ENCODE results near the gene SLC22A31. TPM values are rescaled to one million over a fixed set of nuclear protein-coding genes. Genes with fewer than 3 reads are reported as not detected.

The SLC22A31 gene
- total and polyA plus RNA-seq, 2 experiments from 2014 or later: 2.1 to 13.8 TPM

DNA sequence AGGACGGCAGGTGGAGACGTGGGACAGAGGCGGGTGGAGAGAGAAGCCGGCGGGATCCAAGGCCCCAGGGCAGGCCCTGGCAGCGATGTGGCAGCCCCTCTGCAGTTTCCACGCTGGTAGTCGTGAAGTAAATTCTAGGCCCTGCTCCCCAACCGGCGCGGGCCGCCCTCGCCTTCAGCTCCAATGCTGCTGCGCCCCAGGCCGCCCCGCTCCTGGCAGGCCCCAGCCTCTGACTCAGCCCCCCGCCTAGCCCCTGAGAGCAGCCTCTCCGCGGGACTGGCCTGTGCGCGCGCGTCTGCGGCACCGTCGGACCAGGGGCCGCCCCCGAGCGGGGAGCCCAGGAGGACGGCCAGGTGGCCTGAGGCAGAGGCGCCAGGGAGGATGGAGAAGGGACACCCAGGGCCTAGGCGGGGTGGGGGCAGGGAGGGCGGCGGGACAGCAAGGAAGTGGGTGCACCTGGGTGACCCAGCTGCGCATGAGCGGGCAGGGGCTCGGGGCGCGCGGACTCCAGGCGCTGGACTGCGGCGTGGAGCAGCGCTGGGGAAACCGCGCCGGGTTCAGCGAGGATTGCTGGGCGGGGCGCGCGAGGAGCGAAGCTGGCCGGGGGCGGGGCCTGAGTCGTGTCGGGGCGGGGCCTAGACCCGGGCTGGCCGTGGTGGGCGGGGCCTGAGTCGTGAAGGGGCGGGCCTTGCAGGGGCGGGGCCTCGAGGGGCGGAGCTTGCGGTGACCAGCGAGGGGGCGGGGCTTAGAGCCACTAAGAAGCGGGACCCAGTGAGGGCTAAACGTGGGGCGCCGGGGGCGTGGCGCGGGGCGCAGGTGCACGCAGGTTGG is 46.8 kb upstream of the SLC22A31 start:
- peak overlapping the region; percentile 72 for H2AFZ ChIP-seq

More for the DNA sequence above, 46.8 kb upstream of the SLC22A31 start:
- H3K4me1 ChIP-seq (ENCODE audit: insufficient read depth): no peaks in the 10 kb centered on the region; the same call in 1 of the 2 replicates
- H3K9me2 ChIP-seq (ENCODE audit: insufficient read depth): peaks cover 2% of the 10 kb centered on the region; the same call in 1 of the 2 replicates
- Mint-ChIP-seq H3K27ac (no peak overlapping the region), H3K4me3 (peak overlapping the region; percentile 78), H3K9me3 (peaks cover 6% of the 10 kb centered on the region; the same call in 2 of the 3 replicates), H3K36me3 (ENCODE audit: low read depth) (peaks cover 7% of the 10 kb centered on the region; the same call in 2 of the 3 replicates), H3K4me1 (peaks cover 4% of the 10 kb centered on the region; the same call in 1 of the 3 replicates), H3K27me3 (ENCODE audit: insufficient read depth, low read depth, poor library complexity) (peaks cover 17% of the 10 kb centered on the region)
- H3K27me3 ChIP-seq (ENCODE audit: insufficient read depth): peaks cover 11% of the 10 kb centered on the region; the same call in 1 of the 2 replicates
- no peak overlapping the region for H3K27ac ChIP-seq (ENCODE audit: low read depth)
- TF ChIP-seq JUNB (IDR thresholded peaks at IDR 0.05; ENCODE audit: unreplicated experiment) (no peak), POLR2AphosphoS5 (IDR thresholded peaks at IDR 0.05; ENCODE audit: low read depth) (peak; percentile 86), EZH2phosphoT487 (IDR thresholded peaks at IDR 0.05; ENCODE audit: unreplicated experiment) (no peak), EZH2 (IDR thresholded peaks at IDR 0.05; ENCODE audit: low read depth, unreplicated experiment) (no peak), STAT1 (IDR thresholded peaks at IDR 0.05; ENCODE audit: unreplicated experiment) (no peak)
- TF ChIP-seq, protein P1, sequence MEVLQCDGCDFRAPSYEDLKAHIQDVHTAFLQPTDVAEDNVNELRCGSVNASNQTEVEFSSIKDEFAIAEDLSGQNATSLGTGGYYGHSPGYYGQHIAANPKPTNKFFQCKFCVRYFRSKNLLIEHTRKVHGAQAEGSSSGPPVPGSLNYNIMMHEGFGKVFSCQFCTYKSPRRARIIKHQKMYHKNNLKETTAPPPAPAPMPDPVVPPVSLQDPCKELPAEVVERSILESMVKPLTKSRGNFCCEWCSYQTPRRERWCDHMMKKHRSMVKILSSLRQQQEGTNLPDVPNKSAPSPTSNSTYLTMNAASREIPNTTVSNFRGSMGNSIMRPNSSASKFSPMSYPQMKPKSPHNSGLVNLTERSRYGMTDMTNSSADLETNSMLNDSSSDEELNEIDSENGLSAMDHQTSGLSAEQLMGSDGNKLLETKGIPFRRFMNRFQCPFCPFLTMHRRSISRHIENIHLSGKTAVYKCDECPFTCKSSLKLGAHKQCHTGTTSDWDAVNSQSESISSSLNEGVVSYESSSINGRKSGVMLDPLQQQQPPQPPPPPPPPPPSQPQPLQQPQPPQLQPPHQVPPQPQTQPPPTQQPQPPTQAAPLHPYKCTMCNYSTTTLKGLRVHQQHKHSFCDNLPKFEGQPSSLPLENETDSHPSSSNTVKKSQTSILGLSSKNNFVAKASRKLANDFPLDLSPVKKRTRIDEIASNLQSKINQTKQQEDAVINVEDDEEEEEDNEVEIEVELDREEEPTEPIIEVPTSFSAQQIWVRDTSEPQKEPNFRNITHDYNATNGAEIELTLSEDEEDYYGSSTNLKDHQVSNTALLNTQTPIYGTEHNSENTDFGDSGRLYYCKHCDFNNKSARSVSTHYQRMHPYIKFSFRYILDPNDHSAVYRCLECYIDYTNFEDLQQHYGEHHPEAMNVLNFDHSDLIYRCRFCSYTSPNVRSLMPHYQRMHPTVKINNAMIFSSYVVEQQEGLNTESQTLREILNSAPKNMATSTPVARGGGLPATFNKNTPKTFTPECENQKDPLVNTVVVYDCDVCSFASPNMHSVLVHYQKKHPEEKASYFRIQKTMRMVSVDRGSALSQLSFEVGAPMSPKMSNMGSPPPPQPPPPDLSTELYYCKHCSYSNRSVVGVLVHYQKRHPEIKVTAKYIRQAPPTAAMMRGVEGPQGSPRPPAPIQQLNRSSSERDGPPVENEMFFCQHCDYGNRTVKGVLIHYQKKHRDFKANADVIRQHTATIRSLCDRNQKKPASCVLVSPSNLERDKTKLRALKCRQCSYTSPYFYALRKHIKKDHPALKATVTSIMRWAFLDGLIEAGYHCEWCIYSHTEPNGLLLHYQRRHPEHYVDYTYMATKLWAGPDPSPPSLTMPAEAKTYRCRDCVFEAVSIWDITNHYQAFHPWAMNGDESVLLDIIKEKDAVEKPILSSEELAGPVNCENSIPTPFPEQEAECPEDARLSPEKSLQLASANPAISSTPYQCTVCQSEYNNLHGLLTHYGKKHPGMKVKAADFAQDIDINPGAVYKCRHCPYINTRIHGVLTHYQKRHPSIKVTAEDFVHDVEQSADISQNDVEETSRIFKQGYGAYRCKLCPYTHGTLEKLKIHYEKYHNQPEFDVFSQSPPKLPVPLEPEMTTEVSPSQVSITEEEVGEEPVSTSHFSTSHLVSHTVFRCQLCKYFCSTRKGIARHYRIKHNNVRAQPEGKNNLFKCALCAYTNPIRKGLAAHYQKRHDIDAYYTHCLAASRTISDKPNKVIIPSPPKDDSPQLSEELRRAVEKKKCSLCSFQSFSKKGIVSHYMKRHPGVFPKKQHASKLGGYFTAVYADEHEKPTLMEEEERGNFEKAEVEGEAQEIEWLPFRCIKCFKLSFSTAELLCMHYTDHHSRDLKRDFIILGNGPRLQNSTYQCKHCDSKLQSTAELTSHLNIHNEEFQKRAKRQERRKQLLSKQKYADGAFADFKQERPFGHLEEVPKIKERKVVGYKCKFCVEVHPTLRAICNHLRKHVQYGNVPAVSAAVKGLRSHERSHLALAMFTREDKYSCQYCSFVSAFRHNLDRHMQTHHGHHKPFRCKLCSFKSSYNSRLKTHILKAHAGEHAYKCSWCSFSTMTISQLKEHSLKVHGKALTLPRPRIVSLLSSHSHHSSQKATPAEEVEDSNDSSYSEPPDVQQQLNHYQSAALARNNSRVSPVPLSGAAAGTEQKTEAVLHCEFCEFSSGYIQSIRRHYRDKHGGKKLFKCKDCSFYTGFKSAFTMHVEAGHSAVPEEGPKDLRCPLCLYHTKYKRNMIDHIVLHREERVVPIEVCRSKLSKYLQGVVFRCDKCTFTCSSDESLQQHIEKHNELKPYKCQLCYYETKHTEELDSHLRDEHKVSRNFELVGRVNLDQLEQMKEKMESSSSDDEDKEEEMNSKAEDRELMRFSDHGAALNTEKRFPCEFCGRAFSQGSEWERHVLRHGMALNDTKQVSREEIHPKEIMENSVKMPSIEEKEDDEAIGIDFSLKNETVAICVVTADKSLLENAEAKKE (CRISPR knock-in tag; IDR thresholded peaks at IDR 0.05): no peak
- TF ChIP-seq, protein P2, sequence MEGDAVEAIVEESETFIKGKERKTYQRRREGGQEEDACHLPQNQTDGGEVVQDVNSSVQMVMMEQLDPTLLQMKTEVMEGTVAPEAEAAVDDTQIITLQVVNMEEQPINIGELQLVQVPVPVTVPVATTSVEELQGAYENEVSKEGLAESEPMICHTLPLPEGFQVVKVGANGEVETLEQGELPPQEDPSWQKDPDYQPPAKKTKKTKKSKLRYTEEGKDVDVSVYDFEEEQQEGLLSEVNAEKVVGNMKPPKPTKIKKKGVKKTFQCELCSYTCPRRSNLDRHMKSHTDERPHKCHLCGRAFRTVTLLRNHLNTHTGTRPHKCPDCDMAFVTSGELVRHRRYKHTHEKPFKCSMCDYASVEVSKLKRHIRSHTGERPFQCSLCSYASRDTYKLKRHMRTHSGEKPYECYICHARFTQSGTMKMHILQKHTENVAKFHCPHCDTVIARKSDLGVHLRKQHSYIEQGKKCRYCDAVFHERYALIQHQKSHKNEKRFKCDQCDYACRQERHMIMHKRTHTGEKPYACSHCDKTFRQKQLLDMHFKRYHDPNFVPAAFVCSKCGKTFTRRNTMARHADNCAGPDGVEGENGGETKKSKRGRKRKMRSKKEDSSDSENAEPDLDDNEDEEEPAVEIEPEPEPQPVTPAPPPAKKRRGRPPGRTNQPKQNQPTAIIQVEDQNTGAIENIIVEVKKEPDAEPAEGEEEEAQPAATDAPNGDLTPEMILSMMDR (conservative IDR thresholded peaks at IDR 0.05; ENCODE audit: low read depth in 2 of 2): peak in 1 of 2 experiments; percentile 23; a peak in 1 of 4 replicates
- 0 out of 2 replicates have a peak, but pooled peaks cover 5% of the 10 kb centered on the region for H3F3A ChIP-seq (replicated peaks; ENCODE audit: low read depth)
- no peaks in the 10 kb centered on the region for H3K79me2 ChIP-seq (replicated peaks; ENCODE audit: insufficient read depth)
- no peaks in the 10 kb centered on the region for H3K36me3 ChIP-seq (ENCODE audit: insufficient read depth)
- H4K20me1 ChIP-seq (replicated peaks; ENCODE audit: insufficient read depth): no peaks in the 10 kb centered on the region
- H3K4me2 ChIP-seq: peak overlapping the region; percentile 83
- H3K4me3 ChIP-seq: peak overlapping the region; percentile 68
- ATAC-seq (peak; percentile 81), DNase-seq (ENCODE audit: low spot score) (peak; percentile 88)

All from GM23338 (cell line).